GM12878 (cell line): ENCODE results near the gene DLD. TPM values are rescaled to one million over a fixed set of nuclear protein-coding genes. Genes with fewer than 3 reads are reported as not detected.

ENCODE experiments used
- ATAC-seq: fragments of 200-7000 bp; cut with Tn5 transposase; 3 replicates; pipeline ENCODE4 v1.9.1; 2020; ENCODE audit warnings: mild to moderate bottlenecking, moderate library complexity
- BruUV-seq: library from RNA; stranded (reverse); fragments of 400-500 nt; replicated peaks from 2 replicates; lab custom pipeline; 2021; lab: Mats Ljungman, UMichigan
- CTCF ChIA-PET: fragments of 300-600 bp; sonication (Branson Sonifier 250); formaldehyde crosslinking; extraction: SDS; loops from one replicate; lab custom pipeline; 2021; ENCODE audit warnings: inconsistent platforms; lab: Yijun Ruan, JAX
- POLR2A ChIA-PET: fragments of 350-600 bp; formaldehyde crosslinking; extraction: SDS; loops from one replicate; lab custom pipeline; 2021; ENCODE audit warnings: inconsistent platforms; lab: Charles Lee
- RAD21 ChIA-PET: fragments of 300-600 bp; sonication (Branson Sonifier 250); formaldehyde crosslinking; loops from one replicate; lab custom pipeline; 2023; ENCODE audit warnings: antibody characterized with exemption; ENCODE audit not compliant: unreplicated experiment; lab: Charles Lee
- SMC1A ChIA-PET: fragments of 300-600 bp; sonication (Branson Sonifier 250); formaldehyde crosslinking; loops from one replicate; lab custom pipeline; 2023; ENCODE audit not compliant: unreplicated experiment, uncharacterized antibody; lab: Charles Lee
- DNase-seq: peaks from one replicate; pipeline ENCODE4 v3.0.0-alpha.2; 2011; ENCODE audit warnings: low read depth, low spot score
- FAIRE-seq: peaks from 3 replicates; lab custom pipeline; 2011; peaks lifted over from hg19 to GRCh38; lab: Jason Lieb, UNC
- H2AFZ ChIP-seq: 2 replicates; pipeline ENCODE4 v1.6.0; 2011; ENCODE audit warnings: low read depth, low read length, control low read depth; ENCODE audit not compliant: control insufficient read depth
- H3K27ac ChIP-seq: 2 replicates; pipeline ENCODE4 v1.5.1; 2011; ENCODE audit warnings: control low read depth; ENCODE audit not compliant: control insufficient read depth, insufficient read depth
- H3K27me3 ChIP-seq, 2 experiments: replicated peaks in 1 of 2; 2 replicates each; pipeline versions ENCODE4 v1.6.0 to v1.6.1; 2011; ENCODE audit warnings: low read length in 1 of 2; ENCODE audit not compliant: control insufficient read depth in 2 of 2, insufficient read depth in 2 of 2
- H3K36me3 ChIP-seq, 2 experiments: 2 replicates each; pipeline ENCODE4 v1.5.1; 2011; ENCODE audit warnings: low read length in 1 of 2; ENCODE audit not compliant: control insufficient read depth in 2 of 2, insufficient read depth in 2 of 2
- H3K4me1 ChIP-seq: 2 replicates; pipeline ENCODE4 v1.6.1; 2011; ENCODE audit warnings: mild to moderate bottlenecking, low read length, moderate library complexity, mixed read lengths; ENCODE audit not compliant: control insufficient read depth, insufficient read depth
- H3K4me2 ChIP-seq: 2 replicates; pipeline ENCODE4 v1.6.0; 2011; ENCODE audit warnings: control low read depth; ENCODE audit not compliant: control insufficient read depth, insufficient read depth
- H3K4me3 ChIP-seq: fragments of 200-600 bp; sonication (generic); 2 replicates; pipeline ENCODE4 v1.5.1; 2016
- H3K79me2 ChIP-seq: 2 replicates; pipeline ENCODE4 v1.6.0; 2011; ENCODE audit warnings: low read length; ENCODE audit not compliant: control insufficient read depth, insufficient read depth
- H3K9ac ChIP-seq: 2 replicates; pipeline ENCODE4 v1.8.0; 2011; ENCODE audit warnings: low read length, control low read depth, mixed read lengths; ENCODE audit not compliant: control insufficient read depth, insufficient read depth
- H3K9me3 ChIP-seq: replicated peaks from 3 replicates; pipeline ENCODE4 v1.5.1; 2011; ENCODE audit warnings: mild to moderate bottlenecking, low read length; ENCODE audit not compliant: control insufficient read depth, insufficient read depth
- H4K20me1 ChIP-seq: 2 replicates; pipeline ENCODE4 v1.6.0; 2011; ENCODE audit not compliant: control insufficient read depth, insufficient read depth
- CUX1 ChIP-seq: IDR thresholded peaks from 2 replicates; pipeline ENCODE4 v1.6.1; 2012; ENCODE audit warnings: improper control_type of control experiment, low read depth, low read length; ENCODE audit not compliant: insufficient replicate concordance
- KDM1A ChIP-seq: fragments of 200-600 bp; sonication (generic); IDR thresholded peaks from 2 replicates; pipeline ENCODE4 v1.6.1; 2016; ENCODE audit warnings: borderline replicate concordance
- KLF5 ChIP-seq: fragments of 450-650 bp; IDR thresholded peaks from 2 replicates; pipeline ENCODE4 v1.6.1; 2014; ENCODE audit warnings: mild to moderate bottlenecking; ENCODE audit not compliant: partially characterized antibody
- NR2C2 ChIP-seq: IDR thresholded peaks from 2 replicates; pipeline ENCODE4 v1.6.1; 2011; ENCODE audit warnings: borderline replicate concordance, low read depth; ENCODE audit not compliant: control insufficient read depth, insufficient read length
- ZBTB11 ChIP-seq: fragments of 450-650 bp; formaldehyde crosslinking; IDR thresholded peaks from 2 replicates; pipeline ENCODE4 v1.5.0; 2022; ENCODE audit warnings: mild to moderate bottlenecking, missing genetic modification characterization
- WGBS: methylation state at CpG from one replicate; pipeline ENCODE4 v1.1.6; 2016; ENCODE audit warnings: low lambda C conversion rate; ENCODE audit not compliant: insufficient replicate concordance, insufficient coverage; ENCODE audit errors: missing lambda C conversion rate; 5-methylcytosine and 5-hydroxymethylcytosine counted together
- in situ Hi-C: fragments of 300-500 bp; cut with MboI; formaldehyde crosslinking; loops from 9 replicates; pipeline ENCODE4 v1.14.3; 2018; ENCODE audit warnings: mixed read lengths
- intact Hi-C: fragments of 100-400 bp; cut with micrococcal nuclease; formaldehyde crosslinking; loops from one replicate; pipeline ENCODE4 v1.14.2; 2022; ENCODE audit not compliant: unreplicated experiment
- polyA plus RNA-seq, 11 experiments: library from polyadenylated mRNA; depleted of rRNA in 4 of 11; unstranded in 6 of 11; stranded (reverse) in 5 of 11; fragments of >200 nt; fragmentation: Nextera tagmentation in 4 of 11; fragmentation: Illumina TruSeq in 1 of 11; extraction: Ambion mirVana in 4 of 11; extraction: Trizol in 1 of 11; gene quantifications; 1 replicate in 1 of 11; 2 replicates in 10 of 11; pipeline versions ENCODE4 v1.2.1 to v1.2.3, GENCODE V29; 2011 to 2016; ENCODE audit warnings: inconsistent platforms in 2 of 11, missing spikeins in 2 of 11, low read depth in 1 of 11
- total RNA-seq, 4 experiments: library from RNA; depleted of rRNA in 3 of 4; stranded (reverse); fragments of >200 nt in 3 of 4; fragmentation: Illumina TruSeq in 1 of 4; extraction: Trizol in 1 of 4; gene quantifications; 2 replicates each; pipeline versions ENCODE4 v1.2.1 to v1.2.3, GENCODE V29; 2013 to 2021
- TF ChIP-seq, protein P1 (sequence below): fragments of 450-650 bp; IDR thresholded peaks from 2 replicates; pipeline ENCODE4 v1.6.1; 2017; ENCODE audit warnings: borderline replicate concordance

The DLD gene
- total and polyA plus RNA-seq, 10 of the 15 experiments (the other 5 are each of a cell fraction or from before 2014, with no cell fraction given) = 62.7 to 314 (median 161) TPM

DNA sequence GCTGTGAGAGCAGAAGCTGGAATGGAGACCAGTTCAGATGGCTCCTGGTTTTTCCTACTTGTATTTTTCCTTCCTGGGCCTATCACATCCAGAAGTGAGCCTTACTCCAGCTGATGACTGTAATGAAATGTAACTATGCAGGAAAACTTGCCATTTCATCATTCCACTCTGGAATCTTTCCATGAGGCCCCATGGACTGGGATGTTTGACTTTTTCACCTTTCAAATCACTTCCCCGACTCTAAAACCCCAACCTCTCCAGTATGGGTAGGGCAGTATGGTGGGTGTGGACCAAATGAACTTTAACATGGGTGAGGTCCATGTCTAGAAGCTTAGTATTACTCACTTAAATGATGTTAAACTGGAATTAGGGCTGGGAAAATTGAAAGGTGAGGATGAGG, 40.3 kb upstream of the DLD start:
- WGBS = 0% methylated on average over 1 of the region's 1 CpG
- intact Hi-C loops = no loop called here
- in situ Hi-C loops = no loop called here
- ATAC-seq (no peak), DNase-seq (no peak), FAIRE-seq (no peak)
- no peak overlapping the region for H3K4me2 ChIP-seq
- H3K27ac ChIP-seq = no peak overlapping the region
- no peak overlapping the region for H2AFZ ChIP-seq
- no peaks in the 10 kb centered on the region for H4K20me1 ChIP-seq
- ChIA-PET CTCF (no interaction called here), RAD21 (no interaction called here), SMC1A (no interaction called here), POLR2A (no interaction called here)
- H3K36me3 ChIP-seq = no peaks in the 10 kb centered on the region
- H3K9ac ChIP-seq = no peak overlapping the region
- H3K79me2 ChIP-seq = no peaks in the 10 kb centered on the region
- no peaks in the 10 kb centered on the region; a peak in 1 of 4 replicates for H3K27me3 ChIP-seq
- no peaks in the 10 kb centered on the region; the same call in 2 of the 3 replicates for H3K9me3 ChIP-seq
- BruUV-seq = no TSS peak
- H3K4me1 ChIP-seq = no peaks in the 10 kb centered on the region; the same call in 1 of the 2 replicates
- TF ChIP-seq KLF5 = no peak
- no peak for TF ChIP-seq NR2C2
- no peak for TF ChIP-seq ZBTB11 (CRISPR knock-in tag)
- no peak for TF ChIP-seq KDM1A
- no peak for TF ChIP-seq CUX1
- TF ChIP-seq, protein P1, sequence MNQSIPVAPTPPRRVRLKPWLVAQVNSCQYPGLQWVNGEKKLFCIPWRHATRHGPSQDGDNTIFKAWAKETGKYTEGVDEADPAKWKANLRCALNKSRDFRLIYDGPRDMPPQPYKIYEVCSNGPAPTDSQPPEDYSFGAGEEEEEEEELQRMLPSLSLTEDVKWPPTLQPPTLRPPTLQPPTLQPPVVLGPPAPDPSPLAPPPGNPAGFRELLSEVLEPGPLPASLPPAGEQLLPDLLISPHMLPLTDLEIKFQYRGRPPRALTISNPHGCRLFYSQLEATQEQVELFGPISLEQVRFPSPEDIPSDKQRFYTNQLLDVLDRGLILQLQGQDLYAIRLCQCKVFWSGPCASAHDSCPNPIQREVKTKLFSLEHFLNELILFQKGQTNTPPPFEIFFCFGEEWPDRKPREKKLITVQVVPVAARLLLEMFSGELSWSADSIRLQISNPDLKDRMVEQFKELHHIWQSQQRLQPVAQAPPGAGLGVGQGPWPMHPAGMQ = no peak
- H3K4me3 ChIP-seq = no peak overlapping the region
